ENCODE measurements around the gene PTDSS2.

The PTDSS2 gene

DNA sequence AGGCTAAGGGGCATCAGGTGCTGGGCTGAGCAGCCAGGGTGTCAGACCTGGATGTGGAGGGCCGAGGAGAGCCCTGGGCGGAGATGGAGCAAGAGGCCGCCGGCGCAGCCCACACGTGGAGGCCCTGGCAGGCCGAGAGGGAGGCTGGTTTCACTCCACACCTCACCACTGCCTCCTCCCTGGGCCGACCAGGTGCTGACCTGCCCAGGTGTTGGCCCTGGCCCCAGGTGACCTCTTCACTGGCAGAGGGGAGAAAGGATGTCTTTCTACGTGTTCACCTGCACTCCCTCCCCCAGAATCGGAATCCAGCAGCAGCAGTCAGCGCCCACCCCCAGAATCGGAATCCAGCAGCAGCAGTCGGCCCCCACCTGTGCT lies 9.0 kb upstream of the PTDSS2 start:
- H3K4me3 ChIP-seq (ENCODE audit: low read length) = no peak overlapping the region
- TF ChIP-seq, protein P1, sequence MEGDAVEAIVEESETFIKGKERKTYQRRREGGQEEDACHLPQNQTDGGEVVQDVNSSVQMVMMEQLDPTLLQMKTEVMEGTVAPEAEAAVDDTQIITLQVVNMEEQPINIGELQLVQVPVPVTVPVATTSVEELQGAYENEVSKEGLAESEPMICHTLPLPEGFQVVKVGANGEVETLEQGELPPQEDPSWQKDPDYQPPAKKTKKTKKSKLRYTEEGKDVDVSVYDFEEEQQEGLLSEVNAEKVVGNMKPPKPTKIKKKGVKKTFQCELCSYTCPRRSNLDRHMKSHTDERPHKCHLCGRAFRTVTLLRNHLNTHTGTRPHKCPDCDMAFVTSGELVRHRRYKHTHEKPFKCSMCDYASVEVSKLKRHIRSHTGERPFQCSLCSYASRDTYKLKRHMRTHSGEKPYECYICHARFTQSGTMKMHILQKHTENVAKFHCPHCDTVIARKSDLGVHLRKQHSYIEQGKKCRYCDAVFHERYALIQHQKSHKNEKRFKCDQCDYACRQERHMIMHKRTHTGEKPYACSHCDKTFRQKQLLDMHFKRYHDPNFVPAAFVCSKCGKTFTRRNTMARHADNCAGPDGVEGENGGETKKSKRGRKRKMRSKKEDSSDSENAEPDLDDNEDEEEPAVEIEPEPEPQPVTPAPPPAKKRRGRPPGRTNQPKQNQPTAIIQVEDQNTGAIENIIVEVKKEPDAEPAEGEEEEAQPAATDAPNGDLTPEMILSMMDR (conservative IDR thresholded peaks at IDR 0.05; ENCODE audit: low read length) = no peak
- DNase-seq (ENCODE audit: low read depth) = no peak

DNA sequence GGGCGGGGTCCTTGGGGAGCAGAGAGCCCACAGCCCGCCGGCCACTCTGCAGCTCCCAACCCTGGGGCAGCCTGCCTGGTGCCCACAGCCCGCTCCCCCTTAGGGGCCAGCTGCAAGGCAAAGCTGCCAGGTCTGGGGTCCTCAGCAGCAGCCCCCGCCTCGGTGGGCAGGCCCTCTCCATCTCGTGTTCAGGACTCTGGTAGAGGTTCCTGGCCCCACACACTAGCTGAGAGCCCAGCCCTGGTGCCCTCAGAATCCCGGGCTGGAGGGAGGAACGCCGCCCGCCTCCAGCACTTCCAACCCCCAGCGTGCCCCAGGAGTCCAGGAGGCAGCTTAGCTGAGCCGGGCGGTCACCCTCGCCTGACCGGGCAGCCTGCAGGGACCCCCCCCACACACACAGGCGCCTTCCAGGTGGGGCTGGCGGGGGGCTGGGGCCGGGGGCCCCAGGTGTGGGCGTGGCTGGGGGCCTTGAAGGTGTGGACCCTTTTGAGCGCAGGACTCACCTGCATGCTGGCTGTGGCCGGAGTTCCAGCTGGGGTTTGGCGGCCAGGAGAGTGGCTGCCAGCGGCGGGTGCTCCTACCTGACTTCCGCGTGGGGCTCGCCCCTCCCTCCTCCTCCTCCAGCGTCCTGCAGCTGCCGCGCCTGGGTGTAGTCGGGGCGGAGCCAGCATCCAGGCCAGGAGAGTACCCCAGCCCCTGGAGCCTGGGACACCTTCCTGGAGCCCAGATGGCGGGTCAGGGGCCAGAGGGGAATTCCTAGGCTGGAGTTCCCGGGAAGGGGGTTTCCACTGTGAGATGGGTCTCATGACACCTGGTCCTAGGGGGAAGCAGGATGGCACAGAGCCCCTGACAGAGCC lies 8.4 kb upstream of the PTDSS2 start, which contains the start of gene ANO9:
ANO9 (minus strand) TSS at position 594 of the 857 bp plus-strand sequence; CDS start at position 509, 85 bp downstream.
- no peak within 1 kb of the TSS for H3K4me3 ChIP-seq (ENCODE audit: low read length)
- TF ChIP-seq, protein P1 (conservative IDR thresholded peaks at IDR 0.05; ENCODE audit: low read length) = no peak

DNA sequence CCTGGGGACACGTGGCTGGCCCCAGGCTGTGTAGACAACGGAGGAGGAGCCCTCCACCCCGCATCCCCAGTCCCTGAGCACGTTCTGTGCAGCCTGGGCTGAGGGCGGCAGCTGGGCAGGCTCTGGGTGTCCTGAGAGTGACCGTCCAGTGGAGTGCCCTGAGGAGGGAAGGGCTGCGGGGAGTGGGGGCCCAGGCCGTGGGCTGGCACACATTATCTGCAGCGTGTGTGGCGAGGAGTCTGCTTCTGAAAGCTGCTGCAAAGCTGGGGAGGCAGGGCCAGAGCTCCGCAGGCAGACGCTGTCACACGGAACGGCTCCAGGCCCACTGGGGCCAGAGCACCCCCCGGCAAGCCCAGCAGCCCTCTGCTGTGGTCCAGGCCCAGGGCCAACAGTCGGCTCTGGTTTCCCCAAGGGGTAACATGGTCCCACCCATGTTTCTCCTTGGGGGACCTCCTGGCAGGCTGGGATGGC lies 7.4 kb upstream of the PTDSS2 start:
- TF ChIP-seq, protein P1 (conservative IDR thresholded peaks at IDR 0.05; ENCODE audit: low read length) = no peak
- DNase-seq (ENCODE audit: low read depth) = no peak
- no peak overlapping the region for H3K4me3 ChIP-seq (ENCODE audit: low read length)

More for the DNA sequence above, 8.4 kb upstream of the PTDSS2 start, which contains the start of gene ANO9:
- no peak for DNase-seq (ENCODE audit: low read depth)

DNA sequence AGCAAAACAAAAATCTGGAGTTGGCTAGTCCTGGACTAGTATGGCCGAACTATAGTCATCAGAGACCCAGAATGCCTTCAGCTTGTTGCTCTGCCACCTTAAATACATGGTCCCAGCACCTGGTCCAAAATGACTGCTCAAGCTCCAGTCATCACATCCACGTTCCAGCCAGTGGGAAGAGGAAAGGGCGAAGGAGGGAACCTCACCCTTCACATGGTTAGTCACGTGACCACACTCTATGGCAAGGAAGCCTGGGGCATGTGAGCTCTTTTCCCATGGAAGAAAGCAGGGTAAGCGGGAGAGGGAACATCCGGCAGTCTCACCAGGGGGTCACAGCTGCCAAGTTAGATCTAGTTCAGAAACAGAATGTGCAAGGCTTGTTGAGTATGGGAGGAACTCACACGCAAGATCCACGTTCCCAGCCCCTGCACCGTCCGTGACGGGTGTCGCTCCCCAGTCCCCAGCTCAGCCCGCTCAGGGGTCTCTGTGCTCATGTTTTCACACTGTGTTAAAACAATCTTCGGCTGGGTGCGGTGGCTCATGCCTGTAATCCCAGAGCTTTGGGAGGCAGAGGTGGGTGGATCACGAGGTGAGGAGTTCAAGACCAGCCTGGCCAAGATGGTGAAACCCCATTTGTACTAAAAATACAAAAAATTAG lies 6.4 kb upstream of the PTDSS2 start:
- peak; percentile 41 for DNase-seq (ENCODE audit: low read depth)
- TF ChIP-seq, protein P1 (conservative IDR thresholded peaks at IDR 0.05; ENCODE audit: low read length) = no peak
- H3K4me3 ChIP-seq (ENCODE audit: low read length) = no peak overlapping the region

DNA sequence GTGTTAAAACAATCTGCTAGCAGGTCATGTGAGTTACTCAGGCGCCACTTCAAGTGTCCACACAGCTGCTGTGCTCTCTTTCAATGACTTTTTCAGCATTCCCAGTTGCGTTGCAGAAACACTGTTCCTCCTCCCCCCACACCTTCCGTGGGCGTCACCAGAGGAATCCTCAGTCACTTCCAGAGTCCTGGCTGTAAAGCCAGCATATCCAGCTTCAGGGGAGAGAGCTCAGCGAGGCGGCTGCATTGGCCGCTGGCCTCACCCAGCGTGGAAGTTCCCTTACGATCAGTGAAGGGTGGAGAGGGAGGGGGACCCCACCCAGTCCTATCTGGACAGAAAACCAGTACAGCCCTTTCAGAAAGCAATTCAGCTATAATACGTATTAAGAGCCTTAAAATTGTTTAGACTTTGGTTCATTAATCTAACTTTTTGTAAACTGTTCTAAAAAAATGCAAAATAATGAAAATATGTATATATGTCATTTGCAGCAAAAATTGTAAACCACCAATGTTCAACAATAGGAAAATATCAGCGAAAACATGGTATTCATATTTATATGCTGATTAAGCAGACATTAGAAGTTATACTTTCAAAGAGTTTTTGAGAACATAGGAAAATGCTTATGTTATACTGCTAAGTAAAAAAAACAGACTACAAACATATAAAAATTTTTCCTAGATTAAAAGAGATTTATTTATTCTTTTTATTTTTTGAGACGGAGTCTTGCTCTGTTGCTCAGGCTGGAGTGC lies 5.5 kb upstream of the PTDSS2 start:
- no peak overlapping the region; the same call in 1 of the 2 replicates for H3K4me3 ChIP-seq (ENCODE audit: low read length)
- peak; percentile 36 for DNase-seq (ENCODE audit: low read depth)
- TF ChIP-seq, protein P1 (conservative IDR thresholded peaks at IDR 0.05; ENCODE audit: low read length) = no peak

DNA sequence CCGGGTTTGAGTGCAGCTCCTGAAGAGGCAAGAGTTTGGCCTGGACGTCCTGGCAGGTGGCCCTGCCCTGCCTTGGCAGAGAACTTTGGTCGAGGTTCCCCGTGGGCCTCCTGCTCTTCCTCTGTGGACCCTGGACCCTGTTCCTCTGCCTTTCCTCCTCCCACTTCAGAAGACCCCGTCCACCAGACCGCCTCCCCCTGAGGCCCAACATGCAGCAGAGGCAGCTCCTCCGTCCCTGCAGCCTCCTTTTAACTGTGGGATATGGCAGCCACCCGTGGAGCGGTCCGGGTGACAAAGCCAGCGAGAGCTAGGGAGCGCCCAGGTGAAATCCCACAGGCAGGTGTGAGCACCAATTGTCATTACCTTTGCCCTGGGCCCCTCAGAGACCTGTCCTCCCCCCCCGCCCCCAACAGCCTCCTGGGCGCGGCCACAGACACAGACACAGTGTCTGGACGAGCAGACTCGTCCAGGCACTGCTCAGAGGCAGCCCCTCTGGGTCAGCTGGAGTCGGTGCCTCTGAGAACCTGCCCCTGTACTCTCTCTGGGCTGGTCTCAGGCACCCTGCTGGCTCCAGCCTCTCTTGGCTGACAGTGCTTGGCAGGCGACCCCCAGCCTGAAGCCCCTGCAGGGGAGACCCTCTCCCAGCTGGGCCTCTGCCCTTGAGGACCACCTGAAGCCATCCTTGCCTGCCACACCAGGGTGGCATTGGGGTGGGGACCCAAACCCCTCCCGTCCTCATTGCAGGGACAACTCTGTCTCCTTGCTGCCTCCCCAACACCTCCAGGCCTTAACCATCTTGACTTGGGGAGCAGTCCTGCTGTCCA lies 4.1 kb upstream of the PTDSS2 start:
- no peak for DNase-seq (ENCODE audit: low read depth)
- TF ChIP-seq, protein P1 (conservative IDR thresholded peaks at IDR 0.05; ENCODE audit: low read length) = no peak

More for the DNA sequence above, 4.1 kb upstream of the PTDSS2 start:
- no peak overlapping the region for H3K4me3 ChIP-seq (ENCODE audit: low read length)

Data from AG10803 (cell line).